Fibroblast of skin of abdomen (primary cell): ENCODE measurements around the gene GDPD5.
A peak's percentile ranks its signal among the peaks of the same experiment; 100 is the strongest.

ENCODE experiments used
- DNase-seq: peaks from one replicate; pipeline ENCODE4 v3.0.0-alpha.2; 2013

The GDPD5 gene

GRCh38 chr11:75388386-75389275, 137.1 kb downstream of the GDPD5 start:
- DNase-seq: peak; percentile 76

GRCh38 chr11:75387736-75388294, 137.9 kb downstream of the GDPD5 start:
- peak; percentile 13 for DNase-seq

- DNase-seq: peak; percentile 39
Measured at GRCh38 chr11:75386942-75387630, 138.7 kb downstream of the GDPD5 start.
